Measurements from ENCODE around the gene DPH6.

DNA sequence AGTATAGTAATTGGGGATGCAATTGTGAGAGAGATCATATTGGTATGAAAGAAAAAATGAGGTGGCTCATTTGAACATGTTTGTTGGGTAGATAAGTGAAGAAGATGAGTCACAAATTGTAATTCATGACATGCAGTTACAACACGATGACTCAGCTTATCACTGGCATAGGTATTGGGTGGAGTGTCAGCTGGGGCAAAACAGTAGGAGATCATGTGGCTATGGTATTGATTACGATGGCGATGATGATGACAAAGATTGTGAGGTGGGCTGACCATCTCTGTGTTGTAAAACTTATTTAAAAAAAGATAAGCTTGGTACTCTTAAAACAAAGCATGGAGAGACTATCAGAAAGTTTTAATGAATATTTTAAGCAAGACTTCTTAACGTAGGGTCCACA, 11.6 kb upstream of the DPH6 start:
- TF ChIP-seq, protein P1, sequence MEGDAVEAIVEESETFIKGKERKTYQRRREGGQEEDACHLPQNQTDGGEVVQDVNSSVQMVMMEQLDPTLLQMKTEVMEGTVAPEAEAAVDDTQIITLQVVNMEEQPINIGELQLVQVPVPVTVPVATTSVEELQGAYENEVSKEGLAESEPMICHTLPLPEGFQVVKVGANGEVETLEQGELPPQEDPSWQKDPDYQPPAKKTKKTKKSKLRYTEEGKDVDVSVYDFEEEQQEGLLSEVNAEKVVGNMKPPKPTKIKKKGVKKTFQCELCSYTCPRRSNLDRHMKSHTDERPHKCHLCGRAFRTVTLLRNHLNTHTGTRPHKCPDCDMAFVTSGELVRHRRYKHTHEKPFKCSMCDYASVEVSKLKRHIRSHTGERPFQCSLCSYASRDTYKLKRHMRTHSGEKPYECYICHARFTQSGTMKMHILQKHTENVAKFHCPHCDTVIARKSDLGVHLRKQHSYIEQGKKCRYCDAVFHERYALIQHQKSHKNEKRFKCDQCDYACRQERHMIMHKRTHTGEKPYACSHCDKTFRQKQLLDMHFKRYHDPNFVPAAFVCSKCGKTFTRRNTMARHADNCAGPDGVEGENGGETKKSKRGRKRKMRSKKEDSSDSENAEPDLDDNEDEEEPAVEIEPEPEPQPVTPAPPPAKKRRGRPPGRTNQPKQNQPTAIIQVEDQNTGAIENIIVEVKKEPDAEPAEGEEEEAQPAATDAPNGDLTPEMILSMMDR (IDR thresholded peaks at IDR 0.05; ENCODE audit: low read depth, low read length, missing input control), result no peak
- TF ChIP-seq GABPA (IDR thresholded peaks at IDR 0.05 in 1 of 2, conservative IDR thresholded peaks at IDR 0.05 in 1 of 2), result no peak
- TF ChIP-seq EGR1 (IDR thresholded peaks at IDR 0.05; ENCODE audit: low read depth in 2 of 2), result no peak
- TF ChIP-seq, protein P2, sequence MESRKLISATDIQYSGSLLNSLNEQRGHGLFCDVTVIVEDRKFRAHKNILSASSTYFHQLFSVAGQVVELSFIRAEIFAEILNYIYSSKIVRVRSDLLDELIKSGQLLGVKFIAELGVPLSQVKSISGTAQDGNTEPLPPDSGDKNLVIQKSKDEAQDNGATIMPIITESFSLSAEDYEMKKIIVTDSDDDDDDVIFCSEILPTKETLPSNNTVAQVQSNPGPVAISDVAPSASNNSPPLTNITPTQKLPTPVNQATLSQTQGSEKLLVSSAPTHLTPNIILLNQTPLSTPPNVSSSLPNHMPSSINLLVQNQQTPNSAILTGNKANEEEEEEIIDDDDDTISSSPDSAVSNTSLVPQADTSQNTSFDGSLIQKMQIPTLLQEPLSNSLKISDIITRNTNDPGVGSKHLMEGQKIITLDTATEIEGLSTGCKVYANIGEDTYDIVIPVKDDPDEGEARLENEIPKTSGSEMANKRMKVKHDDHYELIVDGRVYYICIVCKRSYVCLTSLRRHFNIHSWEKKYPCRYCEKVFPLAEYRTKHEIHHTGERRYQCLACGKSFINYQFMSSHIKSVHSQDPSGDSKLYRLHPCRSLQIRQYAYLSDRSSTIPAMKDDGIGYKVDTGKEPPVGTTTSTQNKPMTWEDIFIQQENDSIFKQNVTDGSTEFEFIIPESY (IDR thresholded peaks at IDR 0.05), result no peak
- no peak for TF ChIP-seq RXRA (IDR thresholded peaks at IDR 0.05)
- TF ChIP-seq, protein P3, sequence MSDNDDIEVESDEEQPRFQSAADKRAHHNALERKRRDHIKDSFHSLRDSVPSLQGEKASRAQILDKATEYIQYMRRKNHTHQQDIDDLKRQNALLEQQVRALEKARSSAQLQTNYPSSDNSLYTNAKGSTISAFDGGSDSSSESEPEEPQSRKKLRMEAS (IDR thresholded peaks at IDR 0.05), result no peak
- TF ChIP-seq RAD21 (IDR thresholded peaks at IDR 0.05), result no peak
